ENCODE results near the gene ABLIM3. TPM values are rescaled to one million over a fixed set of nuclear protein-coding genes. Genes with fewer than 3 reads are reported as not detected.
A peak's percentile ranks its signal among the peaks of the same experiment; 100 is the strongest.

The ABLIM3 gene
- total RNA-seq, 1 experiment from 2014 or later: 111 TPM

- Histone ChIP-seq H4K20me1 (ENCODE audit: insufficient read depth) (no peaks in the 10 kb centered on the region), H3K27me3 (ENCODE audit: insufficient read depth, low read depth) (no peaks in the 10 kb centered on the region), H3K9me2 (ENCODE audit: insufficient read depth) (no peaks in the 10 kb centered on the region), H3K4me2 (no peak overlapping the region), H2AFZ (no peak overlapping the region), H3K79me2 (ENCODE audit: low read depth) (peaks cover 73% of the 10 kb centered on the region), H3K9me3 (ENCODE audit: insufficient read depth, low read depth) (no peaks in the 10 kb centered on the region), H3K36me3 (ENCODE audit: low read depth) (no peaks in the 10 kb centered on the region), H3K4me1 (replicated peaks; ENCODE audit: insufficient read depth) (peaks cover 17% of the 10 kb centered on the region), H3K4me3 (no peak overlapping the region), H3F3A (ENCODE audit: insufficient read depth, low read depth) (peaks cover 5% of the 10 kb centered on the region; the same call in 1 of the 2 replicates), H3K27ac (peak overlapping the region; percentile 48; the same call in 1 of the 2 replicates)
- CTCF ChIA-PET: no interaction called here
- DNase-seq: no peak
- POLR2A ChIA-PET (ENCODE audit: unreplicated experiment): interaction anchor here (0.7 kb wide), 1 partner anchor 401 kb away, joined by 3 read pairs; no protein-coding TSS in a partner anchor
- intact Hi-C loops (cut with micrococcal nuclease; ENCODE audit: unreplicated experiment): loop anchor here (1.0 to 5.0 kb wide), 2 partner anchors 12 to 52 kb away; no protein-coding TSS in a partner anchor
- TF ChIP-seq CTCF (conservative IDR thresholded peaks at IDR 0.05): no peak
- TF ChIP-seq EZH2 (IDR thresholded peaks at IDR 0.05; ENCODE audit: low read depth): no peak
- BruUV-seq (replicated peaks): no TSS peak
Observed at GRCh38 chr5:149174847-149175234, 33.5 kb downstream of the ABLIM3 start.

- Histone ChIP-seq H3K27ac (no peak overlapping the region), H3K4me3 (no peak overlapping the region), H3K9me2 (ENCODE audit: insufficient read depth) (no peaks in the 10 kb centered on the region), H3K4me2 (no peak overlapping the region), H3K27me3 (ENCODE audit: insufficient read depth, low read depth) (no peaks in the 10 kb centered on the region), H2AFZ (no peak overlapping the region), H4K20me1 (ENCODE audit: insufficient read depth) (no peaks in the 10 kb centered on the region), H3K79me2 (ENCODE audit: low read depth) (peaks cover 68% of the 10 kb centered on the region), H3K36me3 (ENCODE audit: low read depth) (no peaks in the 10 kb centered on the region), H3F3A (ENCODE audit: insufficient read depth, low read depth) (peaks cover 5% of the 10 kb centered on the region; the same call in 1 of the 2 replicates), H3K9me3 (ENCODE audit: insufficient read depth, low read depth) (no peaks in the 10 kb centered on the region), H3K4me1 (replicated peaks; ENCODE audit: insufficient read depth) (peaks cover 17% of the 10 kb centered on the region)
- ChIA-PET POLR2A (ENCODE audit: unreplicated experiment) (no interaction called here), CTCF (interaction anchor here (0.6 kb wide), 1 partner anchor 442 kb away, joined by 3 read pairs; no protein-coding TSS in a partner anchor)
- no TSS peak for BruUV-seq (replicated peaks)
- DNase-seq: no peak
- no peak for TF ChIP-seq CTCF (conservative IDR thresholded peaks at IDR 0.05)
- TF ChIP-seq EZH2 (IDR thresholded peaks at IDR 0.05; ENCODE audit: low read depth): no peak
- intact Hi-C loops (cut with micrococcal nuclease; ENCODE audit: unreplicated experiment): no loop called here
Observed at GRCh38 chr5:149175346-149176105, 34.2 kb downstream of the ABLIM3 start.

- Histone ChIP-seq H3F3A (ENCODE audit: insufficient read depth, low read depth) (peaks cover 5% of the 10 kb centered on the region; the same call in 1 of the 2 replicates), H2AFZ (no peak overlapping the region), H3K4me1 (replicated peaks; ENCODE audit: insufficient read depth) (peaks cover 10% of the 10 kb centered on the region), H3K9me2 (ENCODE audit: insufficient read depth) (no peaks in the 10 kb centered on the region), H3K4me2 (no peak overlapping the region), H3K9me3 (ENCODE audit: insufficient read depth, low read depth) (no peaks in the 10 kb centered on the region), H3K27me3 (ENCODE audit: insufficient read depth, low read depth) (no peaks in the 10 kb centered on the region), H3K79me2 (ENCODE audit: low read depth) (peaks cover 69% of the 10 kb centered on the region), H3K27ac (no peak overlapping the region), H3K36me3 (ENCODE audit: low read depth) (no peaks in the 10 kb centered on the region), H4K20me1 (ENCODE audit: insufficient read depth) (no peaks in the 10 kb centered on the region), H3K4me3 (no peak overlapping the region)
- CTCF ChIA-PET: no interaction called here
- intact Hi-C loops (cut with micrococcal nuclease; ENCODE audit: unreplicated experiment): no loop called here
- TF ChIP-seq CTCF (conservative IDR thresholded peaks at IDR 0.05): no peak
- no peak for TF ChIP-seq EZH2 (IDR thresholded peaks at IDR 0.05; ENCODE audit: low read depth)
- BruUV-seq (replicated peaks): no TSS peak
- DNase-seq: no peak
- POLR2A ChIA-PET (ENCODE audit: unreplicated experiment): interaction anchor here (0.6 kb wide), 1 partner anchor 8 kb away, joined by 7 read pairs; no protein-coding TSS in a partner anchor
Observed at GRCh38 chr5:149177339-149177843, 36.1 kb downstream of the ABLIM3 start.
